Natural killer cell (primary cell): Measurements from ENCODE around the gene NME3. TPM values are rescaled to one million over a fixed set of nuclear protein-coding genes. Genes with fewer than 3 reads are reported as not detected.

ENCODE experiments used
- ATAC-seq, 3 donors: fragments of 150-1000 bp in 2 of 3; fragments of 200-7000 bp in 1 of 3; cut with Tn5 transposase; 1 replicate in 1 of 3; 2 replicates in 2 of 3; pipeline ENCODE4 v1.10.0; 2021; ENCODE audit warnings: mild to moderate bottlenecking in 2 of 3, moderate library complexity in 2 of 3
- DNase-seq, 2 donors: peaks; one replicate each; pipeline versions ENCODE4 v3.0.0 to v3.0.0-alpha.2; 2013 to 2021; ENCODE audit warnings: mixed read lengths in 1 of 2
- H3K27ac ChIP-seq: one replicate; pipeline ENCODE4 v1.5.1; 2013; ENCODE audit warnings: mild to moderate bottlenecking, low read length
- H3K27me3 ChIP-seq: one replicate; pipeline ENCODE4 v1.6.1; 2013; ENCODE audit warnings: low read length; ENCODE audit not compliant: control insufficient read depth, insufficient read depth
- H3K36me3 ChIP-seq: one replicate; pipeline ENCODE4 v1.6.1; 2013; ENCODE audit warnings: low read length; ENCODE audit not compliant: control insufficient read depth, insufficient read depth
- H3K4me1 ChIP-seq: one replicate; pipeline ENCODE4 v1.6.1; 2013; ENCODE audit warnings: low read length; ENCODE audit not compliant: control insufficient read depth, insufficient read depth
- H3K4me3 ChIP-seq: one replicate; pipeline ENCODE4 v1.5.1; 2013; ENCODE audit warnings: low read length
- H3K9me3 ChIP-seq: one replicate; pipeline ENCODE4 v1.6.1; 2013; ENCODE audit warnings: low read length; ENCODE audit not compliant: control insufficient read depth, insufficient read depth
- H3K27ac Mint-ChIP-seq, 2 donors: one replicate each; pipeline ENCODE4 v1.8.0; 2022; ENCODE audit warnings: mild to moderate bottlenecking in 2 of 2, mixed read lengths in 2 of 2, moderate library complexity in 1 of 2
- H3K27me3 Mint-ChIP-seq, 2 donors: one replicate each; pipeline ENCODE4 v1.8.0; 2022; ENCODE audit warnings: low read depth in 2 of 2, mixed read lengths in 2 of 2
- H3K36me3 Mint-ChIP-seq: one replicate; pipeline ENCODE4 v1.8.0; 2022; ENCODE audit warnings: mixed read lengths
- H3K4me1 Mint-ChIP-seq, 2 donors: one replicate each; pipeline ENCODE4 v1.8.0; 2022; ENCODE audit warnings: mixed read lengths in 2 of 2
- H3K4me3 Mint-ChIP-seq: one replicate; pipeline ENCODE4 v1.8.0; 2022; ENCODE audit warnings: mild to moderate bottlenecking, moderate library complexity, mixed read lengths
- H3K9me3 Mint-ChIP-seq, 2 donors: one replicate each; pipeline ENCODE4 v1.8.0; 2022; ENCODE audit warnings: mixed read lengths in 2 of 2
- whole genome bisulfite sequencing: methylation state at CpG from one replicate; pipeline ENCODE4 v1.1.7; 2013; ENCODE audit warnings: missing lambda C conversion rate; ENCODE audit not compliant: insufficient coverage; 5-methylcytosine and 5-hydroxymethylcytosine counted together
- intact Hi-C: fragments of 100-400 bp; cut with micrococcal nuclease; formaldehyde crosslinking; loops from one replicate; pipeline ENCODE4 v1.14.2; 2022
- total RNA-seq, 4 donors: library from RNA; stranded (reverse); fragments of 120-200 nt in 1 of 4; gene quantifications; one replicate each; pipeline versions ENCODE4 v1.2.3 to v1.2.4, GENCODE V29; 2013 to 2022
- TF ChIP-seq, protein P1 (sequence below): fragments of 200-600 bp; IDR thresholded peaks from one replicate; pipeline ENCODE4 v1.8.0; 2022; ENCODE audit warnings: antibody characterized with exemption

Gene NME3
- total RNA-seq, 3 donors from 2014 or later (not counting 1 experiment from before 2014, with no cell fraction given), result 40.6 to 50.3 (median 46.2) TPM

DNA sequence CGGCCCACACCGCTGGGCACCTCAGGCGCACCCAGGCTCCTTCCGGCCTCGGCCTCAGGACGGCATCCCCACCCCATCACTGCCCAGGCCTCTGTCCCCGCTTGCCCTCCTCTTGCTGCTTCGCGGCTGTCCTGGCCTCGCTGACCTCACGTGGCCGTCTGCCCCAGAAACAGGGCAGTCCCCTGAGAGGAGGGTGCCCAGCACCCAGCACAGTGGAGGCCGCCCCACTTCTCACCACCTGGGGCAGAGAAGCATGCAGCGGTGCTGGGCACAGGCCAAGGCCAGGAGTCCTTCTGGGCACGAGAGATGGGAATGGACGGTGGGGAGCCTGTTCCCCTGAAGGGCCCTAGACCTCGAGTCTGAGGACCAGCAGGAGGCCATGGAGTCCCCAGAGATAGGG is 46.4 kb upstream of the NME3 start:
- no peaks in the 10 kb centered on the region for H3K9me3 ChIP-seq
- Mint-ChIP-seq H3K27me3 (no peaks in the 10 kb centered on the region), H3K36me3 (no peaks in the 10 kb centered on the region), H3K4me3 (no peak overlapping the region), H3K27ac (no peak overlapping the region), H3K4me1 (peaks cover 7 to 8% of the 10 kb centered on the region in 2 donors), H3K9me3 (no peaks in the 10 kb centered on the region)
- H3K4me1 ChIP-seq, result no peaks in the 10 kb centered on the region
- H3K4me3 ChIP-seq, result no peak overlapping the region
- 96% methylated on average over 17 of the region's 17 CpGs for WGBS
- intact Hi-C loops, result no loop called here
- peaks cover 47% of the 10 kb centered on the region for H3K36me3 ChIP-seq
- TF ChIP-seq, protein P1, sequence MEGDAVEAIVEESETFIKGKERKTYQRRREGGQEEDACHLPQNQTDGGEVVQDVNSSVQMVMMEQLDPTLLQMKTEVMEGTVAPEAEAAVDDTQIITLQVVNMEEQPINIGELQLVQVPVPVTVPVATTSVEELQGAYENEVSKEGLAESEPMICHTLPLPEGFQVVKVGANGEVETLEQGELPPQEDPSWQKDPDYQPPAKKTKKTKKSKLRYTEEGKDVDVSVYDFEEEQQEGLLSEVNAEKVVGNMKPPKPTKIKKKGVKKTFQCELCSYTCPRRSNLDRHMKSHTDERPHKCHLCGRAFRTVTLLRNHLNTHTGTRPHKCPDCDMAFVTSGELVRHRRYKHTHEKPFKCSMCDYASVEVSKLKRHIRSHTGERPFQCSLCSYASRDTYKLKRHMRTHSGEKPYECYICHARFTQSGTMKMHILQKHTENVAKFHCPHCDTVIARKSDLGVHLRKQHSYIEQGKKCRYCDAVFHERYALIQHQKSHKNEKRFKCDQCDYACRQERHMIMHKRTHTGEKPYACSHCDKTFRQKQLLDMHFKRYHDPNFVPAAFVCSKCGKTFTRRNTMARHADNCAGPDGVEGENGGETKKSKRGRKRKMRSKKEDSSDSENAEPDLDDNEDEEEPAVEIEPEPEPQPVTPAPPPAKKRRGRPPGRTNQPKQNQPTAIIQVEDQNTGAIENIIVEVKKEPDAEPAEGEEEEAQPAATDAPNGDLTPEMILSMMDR, result no peak
- no peaks in the 10 kb centered on the region for H3K27me3 ChIP-seq
- ATAC-seq (no peak), DNase-seq (no peak)
- no peak overlapping the region for H3K27ac ChIP-seq

GRCh38 chr16:1817276-1817589 is 45.9 kb upstream of the NME3 start:
- no peaks in the 10 kb centered on the region for H3K9me3 Mint-ChIP-seq
- no peak overlapping the region for H3K27ac ChIP-seq
- no peaks in the 10 kb centered on the region for H3K36me3 Mint-ChIP-seq
- no peak for DNase-seq
- no peak overlapping the region for H3K27ac Mint-ChIP-seq
- peaks cover 7 to 8% of the 10 kb centered on the region in 2 donors for H3K4me1 Mint-ChIP-seq
- WGBS, result 93% methylated on average over 9 of the region's 9 CpGs
- H3K4me3 ChIP-seq, result no peak overlapping the region
- H3K27me3 ChIP-seq, result no peaks in the 10 kb centered on the region
- no peaks in the 10 kb centered on the region for H3K27me3 Mint-ChIP-seq
- H3K4me3 Mint-ChIP-seq, result no peak overlapping the region
- no peak for ATAC-seq
- peaks cover 42% of the 10 kb centered on the region for H3K36me3 ChIP-seq
- intact Hi-C loops, result no loop called here
- TF ChIP-seq, protein P1, result no peak
- H3K9me3 ChIP-seq, result no peaks in the 10 kb centered on the region
- no peaks in the 10 kb centered on the region for H3K4me1 ChIP-seq

GRCh38 chr16:1816396-1817275 is 45.3 kb upstream of the NME3 start:
- TF ChIP-seq, protein P1, result no peak
- no peaks in the 10 kb centered on the region for H3K27me3 Mint-ChIP-seq
- no peaks in the 10 kb centered on the region for H3K27me3 ChIP-seq
- DNase-seq (no peak), ATAC-seq (no peak)
- H3K27ac ChIP-seq, result no peak overlapping the region
- H3K4me1 Mint-ChIP-seq, result peaks cover 7 to 8% of the 10 kb centered on the region in 2 donors
- H3K4me3 Mint-ChIP-seq, result no peak overlapping the region
- intact Hi-C loops, result no loop called here
- H3K9me3 Mint-ChIP-seq, result no peaks in the 10 kb centered on the region
- peaks cover 37% of the 10 kb centered on the region for H3K36me3 ChIP-seq
- no peak overlapping the region for H3K27ac Mint-ChIP-seq
- H3K36me3 Mint-ChIP-seq, result no peaks in the 10 kb centered on the region
- H3K9me3 ChIP-seq, result no peaks in the 10 kb centered on the region
- H3K4me1 ChIP-seq, result no peaks in the 10 kb centered on the region
- H3K4me3 ChIP-seq, result no peak overlapping the region
- WGBS, result 96% methylated on average over 40 of the region's 40 CpGs

- H3K36me3 Mint-ChIP-seq, result no peaks in the 10 kb centered on the region
- no peaks in the 10 kb centered on the region for H3K27me3 Mint-ChIP-seq
- H3K27ac Mint-ChIP-seq, result no peak overlapping the region
- intact Hi-C loops, result no loop called here
- no peak for ATAC-seq
- TF ChIP-seq, protein P1, result no peak
- no peak for DNase-seq
- 98% methylated on average over 10 of the region's 11 CpGs for WGBS
- no peaks in the 10 kb centered on the region for H3K9me3 ChIP-seq
- H3K4me1 ChIP-seq, result no peaks in the 10 kb centered on the region
- H3K36me3 ChIP-seq, result peaks cover 30% of the 10 kb centered on the region
- no peak overlapping the region for H3K27ac ChIP-seq
- no peak overlapping the region for H3K4me3 ChIP-seq
- H3K27me3 ChIP-seq, result no peaks in the 10 kb centered on the region
- H3K4me1 Mint-ChIP-seq, result peaks cover 7 to 8% of the 10 kb centered on the region in 2 donors
- no peak overlapping the region for H3K4me3 Mint-ChIP-seq
- H3K9me3 Mint-ChIP-seq, result no peaks in the 10 kb centered on the region
Measured at GRCh38 chr16:1815461-1815860, 44.1 kb upstream of the NME3 start.
